Measurements from ENCODE around the gene STAB2. TPM values are rescaled to one million over a fixed set of nuclear protein-coding genes. Genes with fewer than 3 reads are reported as not detected.
"Not testable (repeated sequence)": the region's sequence is repeated elsewhere in the genome, so short reads cannot be mapped to it uniquely, and the experiment has no call there.

Gene STAB2
- total and polyA plus RNA-seq, 11 donors: 0.12 to 3.5 (median 0.37) TPM; not detected in 6

- intact Hi-C loops (cut with DNase I): no loop called here
- WGBS, 4 donors: 1 to 14% (median 9%) methylated on average over 2 of the region's 2 CpGs
- no peak overlapping the region for H3K27ac ChIP-seq
- no peaks in the 10 kb centered on the region for H3K36me3 ChIP-seq
- no peak for DNase-seq
- no peaks in the 10 kb centered on the region for H3K4me1 ChIP-seq
- no peak overlapping the region for H3K4me3 ChIP-seq
- TF ChIP-seq CTCF (IDR thresholded peaks at IDR 0.05) (no peak), POLR2A (IDR thresholded peaks at IDR 0.05) (no peak)
- no peaks in the 10 kb centered on the region for H3K9me3 ChIP-seq
- peak in 2 of 4 donors; percentile 42 to 68 for ATAC-seq
- H3K27me3 ChIP-seq: no peaks in the 10 kb centered on the region
These were observed 60.2 kb downstream of the STAB2 start for GRCh38 chr12:103647267-103647666.

- Histone ChIP-seq H3K27ac (no peak overlapping the region), H3K4me3 (no peak overlapping the region), H3K27me3 (no peaks in the 10 kb centered on the region), H3K9me3 (no peaks in the 10 kb centered on the region), H3K4me1 (no peaks in the 10 kb centered on the region), H3K36me3 (no peaks in the 10 kb centered on the region)
- no peak for TF ChIP-seq CTCF (IDR thresholded peaks at IDR 0.05)
- TF ChIP-seq POLR2A (IDR thresholded peaks at IDR 0.05): no peak
- intact Hi-C loops (cut with DNase I): no loop called here
- ATAC-seq: no peak
- DNase-seq: no peak
These were observed 65.7 kb downstream of the STAB2 start for GRCh38 chr12:103652808-103653207.

GRCh38 chr12:103653568-103654173 lies 66.6 kb downstream of the STAB2 start:
- H3K36me3 ChIP-seq; intact Hi-C loops (cut with DNase I); H3K4me1 ChIP-seq; H3K4me3 ChIP-seq; H3K9me3 ChIP-seq; ATAC-seq; H3K27ac ChIP-seq; H3K27me3 ChIP-seq; DNase-seq: not testable (repeated sequence)
- WGBS, 4 donors: 73 to 83% (median 80%) methylated on average over 3 of the region's 3 CpGs

- WGBS, 4 donors: 85 to 96% (median 93%) methylated on average over 3 of the region's 3 CpGs
- Histone ChIP-seq H3K9me3 (no peaks in the 10 kb centered on the region), H3K27me3 (peaks cover 0 to 18% (median 0%) of the 10 kb centered on the region in 9 donors), H3K4me3 (no peak overlapping the region), H3K36me3 (no peaks in the 10 kb centered on the region), H3K4me1 (no peaks in the 10 kb centered on the region), H3K27ac (no peak overlapping the region)
- DNase-seq (no peak), ATAC-seq (no peak)
- no peak for TF ChIP-seq POLR2A (IDR thresholded peaks at IDR 0.05)
- intact Hi-C loops (cut with DNase I): no loop called here
These were observed 67.7 kb downstream of the STAB2 start for GRCh38 chr12:103654816-103655215.

GRCh38 chr12:103656291-103656690 lies 69.2 kb downstream of the STAB2 start:
- Histone ChIP-seq H3K36me3 (no peaks in the 10 kb centered on the region), H3K27me3 (peaks cover 0 to 18% (median 0%) of the 10 kb centered on the region in 9 donors), H3K4me1 (no peaks in the 10 kb centered on the region), H3K9me3 (no peaks in the 10 kb centered on the region), H3K27ac (no peak overlapping the region), H3K4me3 (no peak overlapping the region)
- no peak for TF ChIP-seq POLR2A (IDR thresholded peaks at IDR 0.05)
- TF ChIP-seq CTCF (IDR thresholded peaks at IDR 0.05): no peak
- 75 to 90% (median 80%) methylated on average over 1 of the region's 1 CpG for WGBS, 4 donors
- DNase-seq (no peak), ATAC-seq (no peak)
- intact Hi-C loops (cut with DNase I): no loop called here

All from heart left ventricle (tissue), 16 donors.